K562 treated with DMSO at 1 percent for 24 hours (cell line): Measurements from ENCODE around the gene FANCM. TPM values are rescaled to one million over a fixed set of nuclear protein-coding genes. Genes with fewer than 3 reads are reported as not detected.

Source experiments
- total RNA-seq: library from RNA; unstranded; fragments of 300-600 nt; gene quantifications from 2 replicates; pipeline ENCODE4 v1.2.3, GENCODE V29; 2022; ENCODE audit warnings: low read depth; ENCODE audit not compliant: insufficient read depth

Gene FANCM, protein sequence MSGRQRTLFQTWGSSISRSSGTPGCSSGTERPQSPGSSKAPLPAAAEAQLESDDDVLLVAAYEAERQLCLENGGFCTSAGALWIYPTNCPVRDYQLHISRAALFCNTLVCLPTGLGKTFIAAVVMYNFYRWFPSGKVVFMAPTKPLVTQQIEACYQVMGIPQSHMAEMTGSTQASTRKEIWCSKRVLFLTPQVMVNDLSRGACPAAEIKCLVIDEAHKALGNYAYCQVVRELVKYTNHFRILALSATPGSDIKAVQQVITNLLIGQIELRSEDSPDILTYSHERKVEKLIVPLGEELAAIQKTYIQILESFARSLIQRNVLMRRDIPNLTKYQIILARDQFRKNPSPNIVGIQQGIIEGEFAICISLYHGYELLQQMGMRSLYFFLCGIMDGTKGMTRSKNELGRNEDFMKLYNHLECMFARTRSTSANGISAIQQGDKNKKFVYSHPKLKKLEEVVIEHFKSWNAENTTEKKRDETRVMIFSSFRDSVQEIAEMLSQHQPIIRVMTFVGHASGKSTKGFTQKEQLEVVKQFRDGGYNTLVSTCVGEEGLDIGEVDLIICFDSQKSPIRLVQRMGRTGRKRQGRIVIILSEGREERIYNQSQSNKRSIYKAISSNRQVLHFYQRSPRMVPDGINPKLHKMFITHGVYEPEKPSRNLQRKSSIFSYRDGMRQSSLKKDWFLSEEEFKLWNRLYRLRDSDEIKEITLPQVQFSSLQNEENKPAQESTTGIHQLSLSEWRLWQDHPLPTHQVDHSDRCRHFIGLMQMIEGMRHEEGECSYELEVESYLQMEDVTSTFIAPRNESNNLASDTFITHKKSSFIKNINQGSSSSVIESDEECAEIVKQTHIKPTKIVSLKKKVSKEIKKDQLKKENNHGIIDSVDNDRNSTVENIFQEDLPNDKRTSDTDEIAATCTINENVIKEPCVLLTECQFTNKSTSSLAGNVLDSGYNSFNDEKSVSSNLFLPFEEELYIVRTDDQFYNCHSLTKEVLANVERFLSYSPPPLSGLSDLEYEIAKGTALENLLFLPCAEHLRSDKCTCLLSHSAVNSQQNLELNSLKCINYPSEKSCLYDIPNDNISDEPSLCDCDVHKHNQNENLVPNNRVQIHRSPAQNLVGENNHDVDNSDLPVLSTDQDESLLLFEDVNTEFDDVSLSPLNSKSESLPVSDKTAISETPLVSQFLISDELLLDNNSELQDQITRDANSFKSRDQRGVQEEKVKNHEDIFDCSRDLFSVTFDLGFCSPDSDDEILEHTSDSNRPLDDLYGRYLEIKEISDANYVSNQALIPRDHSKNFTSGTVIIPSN (N-terminal part only)
- total RNA-seq = 4.1 and 4.3 TPM in 2 replicates

DNA sequence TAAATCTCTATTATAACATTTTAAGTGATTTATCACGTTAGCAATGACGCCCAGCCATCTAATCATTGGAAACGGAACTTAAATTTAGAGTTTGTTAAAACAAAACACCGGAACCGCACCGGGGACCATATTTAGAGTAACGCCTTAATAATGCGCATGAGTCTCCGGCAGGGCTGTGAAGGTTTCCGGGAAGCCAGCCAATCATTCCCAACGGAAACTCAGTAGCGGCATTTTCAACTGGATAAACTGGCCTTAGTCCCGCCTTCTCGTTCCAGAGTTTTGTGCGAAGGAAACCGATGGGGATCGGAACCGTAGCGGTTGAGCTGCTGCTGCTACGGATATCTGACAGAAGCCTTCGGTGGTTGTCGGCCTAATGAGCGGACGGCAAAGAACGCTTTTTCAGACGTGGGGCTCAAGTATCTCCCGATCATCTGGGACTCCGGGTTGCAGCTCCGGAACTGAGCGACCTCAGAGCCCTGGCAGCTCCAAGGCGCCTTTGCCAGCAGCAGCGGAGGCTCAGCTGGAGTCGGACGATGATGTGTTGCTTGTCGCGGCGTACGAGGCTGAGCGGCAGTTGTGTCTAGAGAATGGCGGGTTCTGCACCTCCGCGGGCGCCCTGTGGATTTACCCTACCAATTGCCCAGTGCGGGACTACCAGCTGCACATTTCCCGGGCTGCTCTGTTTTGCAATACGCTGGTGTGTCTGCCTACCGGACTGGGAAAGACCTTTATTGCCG, at the start of gene FANCM:
Gene FANCM, plus strand, starts transcription at position 272 of the 737 bp plus-strand sequence. Its CDS starts 102 bp downstream, at position 374.

DNA sequence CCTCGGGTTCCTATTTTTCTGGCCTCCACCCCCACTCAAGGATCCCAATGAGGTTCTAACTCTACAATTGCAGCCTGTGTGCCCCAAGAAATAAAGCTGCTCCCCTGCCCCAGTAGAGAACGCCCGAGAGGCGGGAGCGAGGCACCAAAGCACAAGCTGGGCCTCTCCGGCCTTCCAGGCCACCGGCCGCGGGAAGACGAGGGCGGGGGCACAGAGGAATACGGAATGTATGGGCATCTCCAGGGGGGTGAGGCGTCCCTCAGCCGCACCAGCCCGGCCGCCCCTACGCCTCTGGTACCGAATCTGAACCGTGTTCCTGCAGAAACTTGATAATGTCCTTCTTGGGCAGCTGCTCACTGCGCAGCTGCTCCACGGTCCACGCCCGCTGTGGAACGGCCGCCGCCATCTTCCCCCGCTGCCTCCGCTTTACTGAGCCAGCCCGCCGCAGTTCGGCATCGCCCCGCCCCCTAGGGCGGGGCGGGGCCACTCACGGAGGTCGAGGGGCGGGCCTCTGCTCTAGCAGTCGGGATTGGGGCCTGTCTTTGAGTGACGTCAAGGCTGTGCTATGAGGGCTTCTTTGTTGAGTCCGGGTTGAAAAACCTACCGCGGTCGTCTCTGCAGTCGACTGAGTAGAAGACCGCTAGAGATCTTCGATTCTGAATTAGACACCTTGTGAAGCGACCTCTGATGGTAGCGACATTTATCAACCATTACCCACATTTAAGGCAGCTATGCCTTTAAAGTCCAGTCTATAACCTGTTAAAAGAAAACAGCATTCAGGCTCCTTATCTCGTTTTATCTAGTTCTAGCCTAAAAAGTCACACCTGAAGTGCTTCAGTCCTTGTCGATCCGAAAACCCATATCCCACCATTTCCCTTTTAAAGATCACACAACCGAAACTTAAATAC, 1.4 kb upstream of the FANCM start, which contains the start of gene FKBP3:
Gene FKBP3, minus strand, starts transcription at position 431 of the 908 bp plus-strand sequence. Its CDS starts 25 bp downstream, at position 406.

Other genes with a start within 250 kb of the FANCM start
- 1.8 and 3.3 TPM in 2 replicates for gene KLHL28, start 174.0 kb upstream of the FANCM start, total RNA-seq
- gene TOGARAM1, start 173.7 kb upstream of the FANCM start, total RNA-seq = 1.3 and 1.4 TPM in 2 replicates
- 4.6 and 5.7 TPM in 2 replicates for gene PRPF39, start 51.8 kb upstream of the FANCM start, total RNA-seq
- 50.4 and 67.7 TPM in 2 replicates for gene FKBP3, start 1.4 kb upstream of the FANCM start, total RNA-seq
- 7.5 and 7.7 TPM in 2 replicates for gene MIS18BP1, start 117.3 kb downstream of the FANCM start, total RNA-seq